DOHH2 (cell line): ENCODE results near the gene TOPBP1.
"Not testable (repeated sequence)": the region's sequence is repeated elsewhere in the genome, so short reads cannot be mapped to it uniquely, and the experiment has no call there.

Experiments
- H3F3A ChIP-seq: fragments of 200-600 bp; sonication (generic), shearing (Covaris generic); 2 replicates; pipeline ENCODE4 v1.6.0; 2016; ENCODE audit warnings: antibody characterized with exemption, mild to moderate bottlenecking; ENCODE audit not compliant: control insufficient read depth, insufficient read depth
- H3K27ac ChIP-seq: fragments of 200-600 bp; sonication (generic); 2 replicates; pipeline ENCODE4 v1.5.1; 2014; ENCODE audit warnings: low read depth, mild to moderate bottlenecking, low read length, moderate library complexity
- H3K27me3 ChIP-seq: fragments of 200-600 bp; sonication (generic); 2 replicates; pipeline ENCODE4 v1.6.1; 2014; ENCODE audit warnings: mild to moderate bottlenecking, low read length, mixed read lengths; ENCODE audit not compliant: control insufficient read depth
- H3K36me3 ChIP-seq: fragments of 200-600 bp; sonication (generic); 2 replicates; pipeline ENCODE4 v1.6.1; 2014; ENCODE audit warnings: mild to moderate bottlenecking, low read length, moderate library complexity, mixed read lengths; ENCODE audit not compliant: control insufficient read depth
- H3K4me1 ChIP-seq: fragments of 200-600 bp; sonication (generic); 2 replicates; pipeline ENCODE4 v1.6.1; 2014; ENCODE audit warnings: mild to moderate bottlenecking, low read length, mixed read lengths; ENCODE audit not compliant: control insufficient read depth
- H3K4me2 ChIP-seq: fragments of 200-600 bp; sonication (generic); 2 replicates; pipeline ENCODE4 v1.6.0; 2014; ENCODE audit warnings: mild to moderate bottlenecking, low read length, moderate library complexity
- H3K4me3 ChIP-seq: fragments of 200-600 bp; sonication (generic); 2 replicates; pipeline ENCODE4 v1.5.1; 2014; ENCODE audit warnings: mild to moderate bottlenecking, low read length, mixed read lengths
- H3K79me2 ChIP-seq: fragments of 200-600 bp; sonication (generic); 2 replicates; pipeline ENCODE4 v1.6.1; 2014; ENCODE audit warnings: mild to moderate bottlenecking, low read length, mixed read lengths; ENCODE audit not compliant: control insufficient read depth
- H3K9me2 ChIP-seq: fragments of 200-600 bp; sonication (generic); replicated peaks from 2 replicates; pipeline ENCODE4 v1.6.1; 2014; ENCODE audit warnings: mild to moderate bottlenecking, low read length, mixed read lengths; ENCODE audit not compliant: control insufficient read depth
- H3K9me3 ChIP-seq: fragments of 200-600 bp; sonication (generic); 2 replicates; pipeline ENCODE4 v1.6.1; 2014; ENCODE audit warnings: antibody characterized with exemption, low read length, mixed read lengths; ENCODE audit not compliant: control insufficient read depth, insufficient read depth
- H4K20me1 ChIP-seq: fragments of 200-600 bp; sonication (generic); 2 replicates; pipeline ENCODE4 v1.6.0; 2014; ENCODE audit warnings: low read depth, mild to moderate bottlenecking, antibody characterized with exemption, low read length, moderate library complexity; ENCODE audit not compliant: control insufficient read depth, insufficient read depth
- CTCF ChIP-seq: fragments of 200-600 bp; sonication (generic); IDR thresholded peaks from one replicate; pipeline ENCODE4 v1.5.1; 2014; ENCODE audit warnings: antibody characterized with exemption, mild to moderate bottlenecking, low read depth, low read length; ENCODE audit not compliant: poor library complexity, severe bottlenecking
- EZH2phosphoT487 ChIP-seq: fragments of 200-600 bp; sonication (generic); IDR thresholded peaks from 2 replicates; pipeline ENCODE4 v1.6.1; 2017; ENCODE audit warnings: borderline replicate concordance, mild to moderate bottlenecking, antibody characterized with exemption, low read length, moderate library complexity, mixed read lengths

TOPBP1 gene

GRCh38 chr3:133561679-133562078 lies 100.1 kb downstream of the TOPBP1 start:
- Histone ChIP-seq H3K36me3 (no peaks in the 10 kb centered on the region), H3K9me2 (no peaks in the 10 kb centered on the region), H3K4me1 (peaks cover 26% of the 10 kb centered on the region), H3K4me2 (peak overlapping the region; percentile 35; the same call in 1 of the 2 replicates), H3K79me2 (no peaks in the 10 kb centered on the region), H3K27me3 (no peaks in the 10 kb centered on the region), H3K9me3 (no peaks in the 10 kb centered on the region), H3K4me3 (no peak overlapping the region), H3F3A (peaks cover 3% of the 10 kb centered on the region; the same call in 1 of the 2 replicates), H3K27ac (no peak overlapping the region), H4K20me1 (no peaks in the 10 kb centered on the region)
- TF ChIP-seq EZH2phosphoT487, result no peak
- no peak for TF ChIP-seq CTCF

GRCh38 chr3:133551589-133551988 lies 110.2 kb downstream of the TOPBP1 start:
- H3K9me2 ChIP-seq, H3K4me3 ChIP-seq, H3K36me3 ChIP-seq, H3K9me3 ChIP-seq, H4K20me1 ChIP-seq, H3K27ac ChIP-seq, H3K27me3 ChIP-seq, H3K79me2 ChIP-seq: not testable (repeated sequence)
- Histone ChIP-seq H3K4me1 (peaks cover 47% of the 10 kb centered on the region), H3F3A (peaks cover 10% of the 10 kb centered on the region), H3K4me2 (peak overlapping the region; percentile 31; the same call in 1 of the 2 replicates)
